C4-2B (cell line): ENCODE measurements around the gene PEX12.

Source experiments
- ZFX ChIP-seq: fragments of 450-650 bp; IDR thresholded peaks from 2 replicates; pipeline ENCODE4 v1.6.1; 2017
- TF ChIP-seq, protein P1 (sequence below): fragments of 450-650 bp; conservative IDR thresholded peaks from 2 replicates; pipeline ENCODE4 v1.5.1; 2017; ENCODE audit warnings: mild to moderate bottlenecking

DNA sequence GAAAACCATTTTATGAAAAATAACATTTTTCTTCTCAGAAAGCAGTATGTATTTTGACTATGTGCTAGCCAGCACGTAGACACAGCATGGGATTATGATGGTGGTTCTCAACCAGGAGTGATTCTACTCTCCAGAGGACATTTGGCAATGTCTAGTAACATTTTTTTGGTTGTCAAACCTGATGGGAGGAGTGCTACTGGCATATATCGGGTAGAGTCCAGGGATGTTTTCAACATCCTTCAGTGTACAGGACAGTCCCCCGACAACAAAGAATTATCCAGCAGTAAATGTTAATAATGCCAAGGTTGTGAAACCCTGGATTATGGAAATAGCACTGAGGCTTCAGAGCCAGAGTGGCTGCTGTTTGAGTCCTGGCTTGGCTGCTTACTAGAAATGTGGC, 36.4 kb upstream of the PEX12 start:
- TF ChIP-seq, protein P1, sequence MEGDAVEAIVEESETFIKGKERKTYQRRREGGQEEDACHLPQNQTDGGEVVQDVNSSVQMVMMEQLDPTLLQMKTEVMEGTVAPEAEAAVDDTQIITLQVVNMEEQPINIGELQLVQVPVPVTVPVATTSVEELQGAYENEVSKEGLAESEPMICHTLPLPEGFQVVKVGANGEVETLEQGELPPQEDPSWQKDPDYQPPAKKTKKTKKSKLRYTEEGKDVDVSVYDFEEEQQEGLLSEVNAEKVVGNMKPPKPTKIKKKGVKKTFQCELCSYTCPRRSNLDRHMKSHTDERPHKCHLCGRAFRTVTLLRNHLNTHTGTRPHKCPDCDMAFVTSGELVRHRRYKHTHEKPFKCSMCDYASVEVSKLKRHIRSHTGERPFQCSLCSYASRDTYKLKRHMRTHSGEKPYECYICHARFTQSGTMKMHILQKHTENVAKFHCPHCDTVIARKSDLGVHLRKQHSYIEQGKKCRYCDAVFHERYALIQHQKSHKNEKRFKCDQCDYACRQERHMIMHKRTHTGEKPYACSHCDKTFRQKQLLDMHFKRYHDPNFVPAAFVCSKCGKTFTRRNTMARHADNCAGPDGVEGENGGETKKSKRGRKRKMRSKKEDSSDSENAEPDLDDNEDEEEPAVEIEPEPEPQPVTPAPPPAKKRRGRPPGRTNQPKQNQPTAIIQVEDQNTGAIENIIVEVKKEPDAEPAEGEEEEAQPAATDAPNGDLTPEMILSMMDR, result no peak
- TF ChIP-seq ZFX, result no peak
